ENCODE results near the gene ABCC10. TPM values are rescaled to one million over a fixed set of nuclear protein-coding genes. Genes with fewer than 3 reads are reported as not detected.

The ABCC10 gene
- total RNA-seq, 1 donor from 2014 or later, result 11.7 TPM

DNA sequence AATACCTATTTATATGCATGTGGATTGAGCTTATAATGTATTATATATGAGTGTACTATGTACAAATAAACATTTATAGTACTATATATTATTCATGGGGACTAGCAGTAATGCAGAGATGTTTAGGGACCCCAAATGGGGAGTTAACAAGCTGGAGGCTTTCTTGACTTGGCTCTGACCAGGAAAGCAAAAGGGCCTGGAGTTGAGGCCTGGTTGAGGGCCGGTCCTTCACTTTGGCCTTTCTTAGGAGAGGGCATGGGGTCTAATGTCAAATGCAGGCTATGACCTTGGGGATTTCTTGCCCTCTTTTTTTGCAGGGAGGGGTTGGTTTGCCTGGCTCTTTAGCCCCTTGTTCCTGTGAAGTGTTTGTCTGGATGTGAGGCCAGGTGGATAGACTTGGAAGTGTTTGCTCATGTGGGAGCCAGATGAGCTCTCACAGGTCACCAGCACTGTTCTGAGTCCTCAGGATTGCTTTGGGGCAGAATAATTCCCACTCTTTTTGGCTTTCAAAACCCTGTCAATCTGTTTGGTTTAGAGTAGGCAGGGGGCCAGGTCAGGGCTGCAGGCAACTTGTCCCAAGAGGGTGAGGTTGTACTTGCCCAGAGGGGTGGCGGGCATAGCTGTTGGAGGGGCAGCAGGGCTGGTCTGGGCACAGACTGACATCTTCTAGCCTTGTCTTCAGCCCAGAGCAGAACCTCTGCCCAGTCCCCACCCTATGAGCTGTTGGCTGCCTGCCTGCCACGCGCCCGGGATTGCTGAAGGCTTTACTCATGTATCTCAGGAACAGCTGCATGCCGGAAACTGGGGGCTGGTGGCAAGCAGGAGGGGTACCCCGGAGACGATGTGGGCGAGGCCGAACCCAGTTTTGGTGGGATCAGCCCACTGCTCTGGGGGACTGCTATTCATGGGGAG lies 64.7 kb downstream of the ABCC10 start:
- H3K36me3 ChIP-seq, result no peaks in the 10 kb centered on the region
- intact Hi-C loops (cut with micrococcal nuclease), result loop anchor here (5.0 to 10.0 kb wide), 2 partner anchors 40 to 107 kb away; no protein-coding TSS in a partner anchor
- peak overlapping the region; percentile 84 for H3K27ac ChIP-seq (replicated peaks)
- H3K4me1 ChIP-seq, result no peaks in the 10 kb centered on the region
- TF ChIP-seq, protein P1, sequence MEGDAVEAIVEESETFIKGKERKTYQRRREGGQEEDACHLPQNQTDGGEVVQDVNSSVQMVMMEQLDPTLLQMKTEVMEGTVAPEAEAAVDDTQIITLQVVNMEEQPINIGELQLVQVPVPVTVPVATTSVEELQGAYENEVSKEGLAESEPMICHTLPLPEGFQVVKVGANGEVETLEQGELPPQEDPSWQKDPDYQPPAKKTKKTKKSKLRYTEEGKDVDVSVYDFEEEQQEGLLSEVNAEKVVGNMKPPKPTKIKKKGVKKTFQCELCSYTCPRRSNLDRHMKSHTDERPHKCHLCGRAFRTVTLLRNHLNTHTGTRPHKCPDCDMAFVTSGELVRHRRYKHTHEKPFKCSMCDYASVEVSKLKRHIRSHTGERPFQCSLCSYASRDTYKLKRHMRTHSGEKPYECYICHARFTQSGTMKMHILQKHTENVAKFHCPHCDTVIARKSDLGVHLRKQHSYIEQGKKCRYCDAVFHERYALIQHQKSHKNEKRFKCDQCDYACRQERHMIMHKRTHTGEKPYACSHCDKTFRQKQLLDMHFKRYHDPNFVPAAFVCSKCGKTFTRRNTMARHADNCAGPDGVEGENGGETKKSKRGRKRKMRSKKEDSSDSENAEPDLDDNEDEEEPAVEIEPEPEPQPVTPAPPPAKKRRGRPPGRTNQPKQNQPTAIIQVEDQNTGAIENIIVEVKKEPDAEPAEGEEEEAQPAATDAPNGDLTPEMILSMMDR (IDR thresholded peaks at IDR 0.05; ENCODE audit: borderline replicate concordance), result no peak
- peak; percentile 88 for DNase-seq
- H3K27me3 ChIP-seq (ENCODE audit: low read depth), result no peaks in the 10 kb centered on the region
- H3K9me3 ChIP-seq (replicated peaks), result no peaks in the 10 kb centered on the region
- peak overlapping the region; percentile 32 for H3K4me3 ChIP-seq

DNA sequence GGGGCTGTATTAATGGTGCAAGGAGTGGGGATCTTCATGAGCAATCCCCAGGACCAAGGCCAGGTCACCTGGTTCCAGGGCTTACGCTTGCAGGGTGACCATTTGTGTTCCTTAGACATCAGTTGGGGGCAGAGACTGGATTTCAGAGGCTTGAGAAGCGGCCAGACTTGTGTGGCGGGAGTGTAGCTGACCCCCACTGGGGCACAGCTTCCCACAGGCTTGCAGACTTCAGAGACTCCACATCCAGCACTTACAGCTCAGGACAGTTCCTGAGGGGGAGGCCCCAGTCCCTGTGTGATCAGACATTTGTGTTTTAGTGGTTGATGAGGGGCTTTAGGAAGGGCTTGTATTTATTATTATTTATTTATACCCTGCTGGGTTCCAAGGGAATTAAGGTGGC lies 65.3 kb downstream of the ABCC10 start:
- peak overlapping the region; percentile 84 for H3K27ac ChIP-seq (replicated peaks)
- intact Hi-C loops (cut with micrococcal nuclease), result loop anchor here (5.0 to 10.0 kb wide), 2 partner anchors 40 to 108 kb away; no protein-coding TSS in a partner anchor

DNA sequence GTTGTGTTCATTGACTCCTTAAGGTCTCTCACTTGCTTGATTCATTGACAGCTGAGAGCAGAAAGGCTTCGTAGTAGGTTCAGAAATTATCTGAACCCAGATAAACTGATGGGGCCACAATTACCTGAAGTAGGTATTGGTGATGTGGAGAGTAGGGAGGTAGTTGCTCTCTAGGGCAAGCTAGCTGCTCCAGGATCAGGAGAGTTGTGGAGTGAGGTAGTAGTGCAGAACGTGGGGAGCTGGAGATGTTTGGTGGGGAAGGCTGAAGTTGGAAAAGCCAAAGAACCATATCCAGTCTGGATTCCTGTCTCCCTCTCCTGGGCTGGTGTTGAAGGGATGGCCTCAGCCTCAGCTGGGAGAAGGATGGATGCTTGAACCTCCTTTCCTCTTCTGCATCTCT lies 65.9 kb downstream of the ABCC10 start:
- Histone ChIP-seq H3K27me3 (ENCODE audit: low read depth) (no peaks in the 10 kb centered on the region), H3K9me3 (replicated peaks) (no peaks in the 10 kb centered on the region), H3K4me3 (no peak overlapping the region), H3K27ac (replicated peaks) (peak overlapping the region; percentile 84), H3K4me1 (no peaks in the 10 kb centered on the region), H3K36me3 (peaks cover 7% of the 10 kb centered on the region)
- TF ChIP-seq, protein P1 (IDR thresholded peaks at IDR 0.05; ENCODE audit: borderline replicate concordance), result no peak
- no peak for DNase-seq
- intact Hi-C loops (cut with micrococcal nuclease), result loop anchor here (5.0 to 10.0 kb wide), 2 partner anchors 41 to 108 kb away; no protein-coding TSS in a partner anchor

More for the DNA sequence above, 65.3 kb downstream of the ABCC10 start:
- H3K4me1 ChIP-seq, result no peaks in the 10 kb centered on the region
- H3K27me3 ChIP-seq (ENCODE audit: low read depth), result no peaks in the 10 kb centered on the region
- H3K36me3 ChIP-seq, result peaks cover 2% of the 10 kb centered on the region
- no peak for DNase-seq
- H3K9me3 ChIP-seq (replicated peaks), result no peaks in the 10 kb centered on the region
- TF ChIP-seq, protein P1 (IDR thresholded peaks at IDR 0.05; ENCODE audit: borderline replicate concordance), result no peak
- H3K4me3 ChIP-seq, result peak overlapping the region; percentile 32

DNA sequence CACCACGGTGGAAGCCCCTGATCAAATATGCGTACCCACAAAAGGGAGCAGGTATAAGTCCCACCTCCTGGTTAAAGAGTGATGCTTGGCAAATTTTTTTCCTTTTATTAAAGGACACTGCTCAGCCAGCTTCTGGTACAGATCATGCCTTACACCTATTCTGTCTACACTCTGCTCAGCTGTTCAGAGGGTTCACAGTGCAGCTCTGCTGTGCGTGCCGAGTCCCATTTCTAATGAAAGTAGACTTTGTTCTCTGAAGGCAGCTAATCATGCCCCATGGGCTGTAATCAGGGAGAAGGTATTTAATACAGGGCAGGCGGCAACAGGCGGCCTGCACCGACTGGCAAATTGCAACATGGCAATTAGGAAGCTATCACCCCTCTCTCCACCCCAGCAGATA lies 66.5 kb downstream of the ABCC10 start:
- DNase-seq, result no peak
- TF ChIP-seq, protein P1 (IDR thresholded peaks at IDR 0.05; ENCODE audit: borderline replicate concordance), result no peak
- Histone ChIP-seq H3K27me3 (ENCODE audit: low read depth) (no peaks in the 10 kb centered on the region), H3K4me3 (no peak overlapping the region), H3K9me3 (replicated peaks) (no peaks in the 10 kb centered on the region), H3K4me1 (no peaks in the 10 kb centered on the region), H3K27ac (replicated peaks) (peak overlapping the region; percentile 84), H3K36me3 (peaks cover 13% of the 10 kb centered on the region)
- intact Hi-C loops (cut with micrococcal nuclease), result loop anchor here (5.0 to 10.0 kb wide), 2 partner anchors 42 to 109 kb away; no protein-coding TSS in a partner anchor

DNA sequence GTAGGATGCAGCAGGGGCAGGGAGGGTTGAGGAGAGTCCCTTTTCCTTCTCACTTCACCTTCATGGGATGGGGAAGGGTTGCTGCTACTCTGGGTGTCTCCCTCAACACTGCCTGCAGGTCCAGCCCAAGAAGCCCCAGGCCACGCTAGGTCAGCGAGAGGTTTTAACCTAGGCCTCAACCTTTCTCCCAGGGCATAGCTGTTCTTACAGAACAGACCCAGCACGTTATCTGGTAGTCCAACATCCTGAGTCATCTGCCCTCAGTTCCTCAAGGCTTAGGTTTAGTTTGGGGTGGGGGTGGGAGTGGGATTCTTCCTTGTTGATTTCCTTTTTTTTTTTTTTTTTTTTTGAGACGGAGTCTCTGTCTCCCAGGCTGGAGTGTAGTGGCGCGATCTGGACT lies 67.0 kb downstream of the ABCC10 start:
- Histone ChIP-seq H3K4me3 (no peak overlapping the region), H3K36me3 (peaks cover 18% of the 10 kb centered on the region), H3K9me3 (replicated peaks) (no peaks in the 10 kb centered on the region), H3K4me1 (no peaks in the 10 kb centered on the region), H3K27ac (replicated peaks) (peak overlapping the region; percentile 84), H3K27me3 (ENCODE audit: low read depth) (no peaks in the 10 kb centered on the region)
- TF ChIP-seq, protein P1 (IDR thresholded peaks at IDR 0.05; ENCODE audit: borderline replicate concordance), result no peak
- no peak for DNase-seq
- intact Hi-C loops (cut with micrococcal nuclease), result loop anchor here (5.0 to 10.0 kb wide), 2 partner anchors 42 to 110 kb away; no protein-coding TSS in a partner anchor
